Measurements from ENCODE around the gene OR52L1.

DNA sequence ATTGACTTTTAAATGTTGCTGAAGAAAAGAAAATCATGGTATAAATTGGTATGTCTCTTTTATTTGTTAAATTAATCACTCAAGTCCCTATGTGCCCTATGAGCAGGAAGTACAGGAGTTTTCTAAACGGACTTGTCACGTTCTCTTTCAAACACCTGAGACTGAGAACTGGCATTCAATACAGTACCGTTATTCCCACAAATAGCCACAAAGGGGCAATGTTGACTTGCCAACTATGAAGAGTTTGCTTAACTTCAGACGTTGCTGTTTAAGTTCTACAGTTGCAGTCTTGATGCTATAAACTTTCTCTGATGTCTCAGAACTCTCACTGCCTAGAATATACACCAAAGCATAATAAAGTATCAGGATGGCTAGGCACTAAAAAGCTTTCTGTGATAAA lies 36.2 kb upstream of the OR52L1 start:
- TF ChIP-seq, protein P1, sequence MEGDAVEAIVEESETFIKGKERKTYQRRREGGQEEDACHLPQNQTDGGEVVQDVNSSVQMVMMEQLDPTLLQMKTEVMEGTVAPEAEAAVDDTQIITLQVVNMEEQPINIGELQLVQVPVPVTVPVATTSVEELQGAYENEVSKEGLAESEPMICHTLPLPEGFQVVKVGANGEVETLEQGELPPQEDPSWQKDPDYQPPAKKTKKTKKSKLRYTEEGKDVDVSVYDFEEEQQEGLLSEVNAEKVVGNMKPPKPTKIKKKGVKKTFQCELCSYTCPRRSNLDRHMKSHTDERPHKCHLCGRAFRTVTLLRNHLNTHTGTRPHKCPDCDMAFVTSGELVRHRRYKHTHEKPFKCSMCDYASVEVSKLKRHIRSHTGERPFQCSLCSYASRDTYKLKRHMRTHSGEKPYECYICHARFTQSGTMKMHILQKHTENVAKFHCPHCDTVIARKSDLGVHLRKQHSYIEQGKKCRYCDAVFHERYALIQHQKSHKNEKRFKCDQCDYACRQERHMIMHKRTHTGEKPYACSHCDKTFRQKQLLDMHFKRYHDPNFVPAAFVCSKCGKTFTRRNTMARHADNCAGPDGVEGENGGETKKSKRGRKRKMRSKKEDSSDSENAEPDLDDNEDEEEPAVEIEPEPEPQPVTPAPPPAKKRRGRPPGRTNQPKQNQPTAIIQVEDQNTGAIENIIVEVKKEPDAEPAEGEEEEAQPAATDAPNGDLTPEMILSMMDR (IDR thresholded peaks at IDR 0.05) = peak in 2 of 3 experiments; percentile 15 to 43
- no peak for TF ChIP-seq POLR2A (IDR thresholded peaks at IDR 0.05)

Measured in vagina (tissue), 2 donors.